ENCODE data around the gene JAG1.

The JAG1 gene

GRCh38 chr20:10714236-10714975 lies 40.6 kb upstream of the JAG1 start (continued):
- TF ChIP-seq CREB5 (CRISPR knock-in tag; IDR thresholded peaks at IDR 0.05; ENCODE audit: low read depth) (no peak), ESRRG (CRISPR knock-in tag; IDR thresholded peaks at IDR 0.05) (no peak), TCF4 (CRISPR knock-in tag; IDR thresholded peaks at IDR 0.05; ENCODE audit: borderline replicate concordance) (no peak), POU6F1 (CRISPR knock-in tag; IDR thresholded peaks at IDR 0.05; ENCODE audit: borderline replicate concordance, low read depth) (no peak)

GRCh38 chr20:10713161-10713560 lies 39.4 kb upstream of the JAG1 start:
- TF ChIP-seq RARB (CRISPR knock-in tag; IDR thresholded peaks at IDR 0.05) (no peak), GLIS3 (CRISPR knock-in tag; IDR thresholded peaks at IDR 0.05) (no peak), CSRNP3 (CRISPR knock-in tag; IDR thresholded peaks at IDR 0.05) (no peak), TOX (CRISPR knock-in tag; IDR thresholded peaks at IDR 0.05; ENCODE audit: borderline replicate concordance) (no peak), PPARA (CRISPR knock-in tag; IDR thresholded peaks at IDR 0.05; ENCODE audit: borderline replicate concordance) (no peak), SNAI2 (CRISPR knock-in tag; IDR thresholded peaks at IDR 0.05) (no peak), CREB5 (CRISPR knock-in tag; IDR thresholded peaks at IDR 0.05; ENCODE audit: low read depth) (no peak), CSDC2 (CRISPR knock-in tag; IDR thresholded peaks at IDR 0.05) (no peak), PATZ1 (CRISPR knock-in tag; IDR thresholded peaks at IDR 0.05; ENCODE audit: borderline replicate concordance) (no peak), BACH2 (CRISPR knock-in tag; IDR thresholded peaks at IDR 0.05; ENCODE audit: borderline replicate concordance) (no peak), ZFP3 (CRISPR knock-in tag; IDR thresholded peaks at IDR 0.05) (no peak), ZNF70 (CRISPR knock-in tag; IDR thresholded peaks at IDR 0.05) (no peak), ESRRG (CRISPR knock-in tag; IDR thresholded peaks at IDR 0.05) (no peak), OSR1 (CRISPR knock-in tag; IDR thresholded peaks at IDR 0.05) (no peak), ZC3H10 (CRISPR knock-in tag; IDR thresholded peaks at IDR 0.05) (no peak), ARNTL (CRISPR knock-in tag; IDR thresholded peaks at IDR 0.05; ENCODE audit: borderline replicate concordance, low read depth) (no peak), ZNF8 (CRISPR knock-in tag; IDR thresholded peaks at IDR 0.05) (no peak)
- no peak for ATAC-seq

- ATAC-seq = no peak
- no peak for TF ChIP-seq ZFP30 (CRISPR knock-in tag; IDR thresholded peaks at IDR 0.05)
- no peak for TF ChIP-seq CSRNP3 (CRISPR knock-in tag; IDR thresholded peaks at IDR 0.05)
- no peak for TF ChIP-seq PPARA (CRISPR knock-in tag; IDR thresholded peaks at IDR 0.05; ENCODE audit: borderline replicate concordance)
- TF ChIP-seq ISL1 (CRISPR knock-in tag; IDR thresholded peaks at IDR 0.05) = no peak
- no peak for TF ChIP-seq TCF4 (CRISPR knock-in tag; IDR thresholded peaks at IDR 0.05; ENCODE audit: borderline replicate concordance)
- TF ChIP-seq GLIS3 (CRISPR knock-in tag; IDR thresholded peaks at IDR 0.05) = no peak
- no peak for TF ChIP-seq TSHZ2 (CRISPR knock-in tag; IDR thresholded peaks at IDR 0.05)
- TF ChIP-seq ZC3H10 (CRISPR knock-in tag; IDR thresholded peaks at IDR 0.05) = no peak
- TF ChIP-seq ZNF8 (CRISPR knock-in tag; IDR thresholded peaks at IDR 0.05) = no peak
- TF ChIP-seq SNAI2 (CRISPR knock-in tag; IDR thresholded peaks at IDR 0.05) = no peak
- TF ChIP-seq ZFP3 (CRISPR knock-in tag; IDR thresholded peaks at IDR 0.05) = no peak
- TF ChIP-seq CSDC2 (CRISPR knock-in tag; IDR thresholded peaks at IDR 0.05) = no peak
- TF ChIP-seq ESRRG (CRISPR knock-in tag; IDR thresholded peaks at IDR 0.05) = no peak
These were observed 38.2 kb upstream of the JAG1 start for GRCh38 chr20:10711903-10712451.
